Large intestine (tissue), 3 donors: ENCODE results near the gene SLC6A3. TPM values are rescaled to one million over a fixed set of nuclear protein-coding genes. Genes with fewer than 3 reads are reported as not detected.

ENCODE experiments used
- DNase-seq, 2 donors: peaks; one replicate each; pipeline versions ENCODE4 v3.0.0 to v3.0.0-alpha.2; 2013
- H3K27ac ChIP-seq: one replicate; pipeline ENCODE4 v1.5.1; 2013; ENCODE audit warnings: low read length
- H3K27me3 ChIP-seq: 2 replicates; pipeline ENCODE4 v1.6.1; 2013; ENCODE audit warnings: low read length; ENCODE audit not compliant: control insufficient read depth, insufficient read depth
- H3K36me3 ChIP-seq: 2 replicates; pipeline ENCODE4 v1.6.1; 2013; ENCODE audit warnings: low read length; ENCODE audit not compliant: control insufficient read depth, insufficient read depth
- H3K4me1 ChIP-seq: one replicate; pipeline ENCODE4 v1.6.1; 2013; ENCODE audit warnings: low read length; ENCODE audit not compliant: control insufficient read depth, insufficient read depth
- H3K4me3 ChIP-seq: one replicate; pipeline ENCODE4 v1.5.1; 2013; ENCODE audit warnings: low read length
- H3K9me3 ChIP-seq: one replicate; pipeline ENCODE4 v1.6.1; 2013; ENCODE audit warnings: mild to moderate bottlenecking, low read depth, low read length, moderate library complexity; ENCODE audit not compliant: control insufficient read depth
- WGBS: methylation state at CpG from one replicate; pipeline ENCODE4 v1.1.5; 2013; ENCODE audit warnings: low lambda C conversion rate; ENCODE audit not compliant: insufficient coverage; 5-methylcytosine and 5-hydroxymethylcytosine counted together
- polyA plus RNA-seq: library from polyadenylated mRNA; unstranded; fragments of 120-200 nt; gene quantifications from one replicate; pipeline ENCODE4 v1.2.1, GENCODE V29; 2013

Gene SLC6A3
- polyA plus RNA-seq, 1 donor: 0.13 TPM

GRCh38 chr5:1393571-1394501 is 51.4 kb downstream of the SLC6A3 start:
- no peak overlapping the region for H3K27ac ChIP-seq
- no peak for DNase-seq
- no peaks in the 10 kb centered on the region for H3K36me3 ChIP-seq
- WGBS: no CpG with 5 or more reads among the region's 36 CpGs
- no peaks in the 10 kb centered on the region for H3K4me1 ChIP-seq
- H3K9me3 ChIP-seq: peaks cover under 1% of the 10 kb centered on the region
- H3K27me3 ChIP-seq: peaks cover 59% of the 10 kb centered on the region
- no peak overlapping the region for H3K4me3 ChIP-seq

DNA sequence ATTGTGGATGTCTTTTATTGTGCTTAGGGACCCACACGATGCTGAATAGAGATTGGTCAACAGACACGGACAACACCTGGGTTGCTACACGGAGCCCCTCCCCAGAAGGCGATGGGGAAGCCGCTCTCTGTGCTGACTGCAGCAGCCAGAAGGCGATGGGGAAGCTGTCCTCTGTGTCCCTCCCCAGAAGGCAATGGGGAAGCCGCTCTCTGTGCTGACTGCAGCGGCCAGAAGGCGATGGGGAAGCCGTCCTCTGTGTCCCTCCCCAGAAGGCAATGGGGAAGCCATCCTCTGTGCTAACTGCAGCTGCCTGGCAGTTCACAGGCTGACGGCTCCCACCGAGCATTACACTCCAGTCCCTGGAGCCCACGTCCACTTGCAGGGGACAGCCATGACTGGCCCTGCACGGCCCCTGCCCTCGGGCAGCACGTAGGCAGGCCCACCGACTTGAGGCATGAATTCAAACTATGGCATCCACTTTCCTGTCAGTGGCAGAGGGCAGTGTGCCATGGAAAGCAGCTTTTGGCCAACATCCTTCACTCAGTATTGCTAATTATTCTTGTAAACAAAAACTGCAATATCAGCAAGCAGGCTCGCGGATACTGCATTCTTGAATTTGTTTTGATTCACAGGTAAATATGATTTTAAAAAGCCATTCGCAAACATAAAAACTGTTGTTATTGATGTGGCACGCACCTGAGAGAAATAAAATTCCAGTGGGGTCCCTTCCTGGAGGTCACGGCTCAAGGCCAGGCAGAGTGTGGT is 52.3 kb downstream of the SLC6A3 start:
- WGBS: no CpG with 5 or more reads among the region's 22 CpGs
- H3K27ac ChIP-seq: no peak overlapping the region
- no peak for DNase-seq

GRCh38 chr5:1392261-1392660 is 53.0 kb downstream of the SLC6A3 start:
- H3K27me3 ChIP-seq: peaks cover 73% of the 10 kb centered on the region
- no CpG with 5 or more reads among the region's 11 CpGs for WGBS
- peaks cover 5% of the 10 kb centered on the region for H3K9me3 ChIP-seq
- DNase-seq: no peak
- no peaks in the 10 kb centered on the region for H3K4me1 ChIP-seq
- H3K27ac ChIP-seq: no peak overlapping the region
- no peak overlapping the region for H3K4me3 ChIP-seq
- H3K36me3 ChIP-seq: no peaks in the 10 kb centered on the region

More for the DNA sequence above, 52.3 kb downstream of the SLC6A3 start:
- H3K27me3 ChIP-seq: peaks cover 66% of the 10 kb centered on the region
- no peaks in the 10 kb centered on the region for H3K36me3 ChIP-seq
- no peak overlapping the region for H3K4me3 ChIP-seq
- H3K4me1 ChIP-seq: no peaks in the 10 kb centered on the region
- H3K9me3 ChIP-seq: peaks cover 5% of the 10 kb centered on the region

DNA sequence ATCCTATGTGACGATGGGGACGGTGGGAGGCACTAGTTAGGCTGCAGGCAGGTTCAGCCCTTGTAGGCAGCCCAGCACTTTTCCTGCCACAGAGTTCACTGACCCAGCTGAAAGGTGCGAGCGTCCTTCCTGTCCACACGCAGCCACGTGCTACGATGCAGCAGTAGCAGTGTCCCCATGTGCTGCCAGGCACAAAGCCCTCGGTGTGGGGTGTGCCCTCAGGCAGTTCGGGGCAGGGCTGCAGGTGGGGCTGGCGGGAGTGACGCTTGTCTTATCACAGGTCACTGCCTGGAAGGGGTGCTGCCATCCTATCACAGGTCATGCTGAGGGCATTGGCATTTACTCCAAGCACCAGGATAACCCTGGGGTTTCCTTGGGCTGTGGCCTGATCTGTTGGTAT is 53.5 kb downstream of the SLC6A3 start:
- H3K4me3 ChIP-seq: no peak overlapping the region
- H3K27ac ChIP-seq: no peak overlapping the region
- no peaks in the 10 kb centered on the region for H3K4me1 ChIP-seq
- no CpG with 5 or more reads among the region's 11 CpGs for WGBS
- no peaks in the 10 kb centered on the region for H3K36me3 ChIP-seq
- H3K9me3 ChIP-seq: peaks cover 5% of the 10 kb centered on the region
- no peak for DNase-seq
- H3K27me3 ChIP-seq: peaks cover 78% of the 10 kb centered on the region

DNA sequence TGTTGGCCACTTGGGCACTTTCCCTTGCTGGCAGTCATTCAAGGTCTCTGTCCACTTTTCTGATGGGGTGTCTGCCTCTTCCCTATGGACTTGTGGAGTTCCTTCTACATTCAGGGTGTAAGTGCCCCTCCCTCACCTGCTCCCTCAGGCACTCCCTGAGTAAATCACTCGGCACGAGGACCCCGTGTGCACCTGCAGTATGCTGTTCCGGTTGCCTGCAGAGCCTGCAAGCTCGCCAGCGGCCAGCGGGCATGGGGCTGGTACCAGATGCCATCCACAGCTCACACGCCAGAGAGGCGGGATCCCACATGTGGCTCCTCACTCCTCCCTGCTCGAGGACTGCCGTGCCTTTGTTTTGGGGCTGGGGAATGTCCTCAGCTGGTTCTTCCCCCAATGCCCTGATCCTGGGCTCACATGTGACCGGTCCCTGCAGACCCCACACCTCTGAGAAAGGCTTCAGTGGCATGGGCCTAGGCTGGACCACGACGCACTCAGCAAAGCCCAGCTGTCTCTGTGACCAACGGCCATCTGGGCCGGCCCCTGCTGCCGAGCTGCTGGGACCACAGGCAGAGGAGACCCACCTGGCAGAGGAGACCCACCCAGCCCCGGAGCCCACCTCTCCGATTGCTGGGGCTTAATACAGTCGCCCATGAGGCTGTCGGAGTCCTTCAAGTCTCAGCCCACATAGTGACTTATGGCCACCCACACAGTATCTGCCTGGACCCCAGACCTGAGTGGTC is 54.2 kb downstream of the SLC6A3 start:
- WGBS: no CpG with 5 or more reads among the region's 21 CpGs

DNA sequence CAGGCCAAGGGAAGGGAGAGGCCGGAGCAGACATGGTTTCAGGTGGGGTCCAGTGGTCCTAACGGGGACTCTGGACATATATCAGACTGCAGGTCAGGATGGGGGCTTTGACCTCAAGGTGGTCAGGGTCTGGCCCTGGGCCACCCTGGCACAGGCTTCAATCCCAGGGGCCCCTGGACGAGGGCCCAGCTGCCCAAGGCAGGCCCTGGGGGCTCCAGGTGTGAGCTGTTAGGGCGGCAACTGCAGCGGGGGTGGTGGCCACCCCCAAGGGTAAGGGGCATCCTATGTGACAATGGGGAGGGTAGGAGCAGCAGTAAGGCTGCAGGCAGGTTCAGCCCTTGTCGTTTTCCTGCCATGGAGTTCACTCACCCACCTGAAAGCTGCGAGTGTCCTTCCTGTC is 54.9 kb downstream of the SLC6A3 start:
- WGBS: no CpG with 5 or more reads among the region's 7 CpGs
- peaks cover 75% of the 10 kb centered on the region for H3K27me3 ChIP-seq

More for the DNA sequence above, 54.2 kb downstream of the SLC6A3 start:
- no peak overlapping the region for H3K27ac ChIP-seq
- peaks cover 3% of the 10 kb centered on the region for H3K4me1 ChIP-seq
- H3K9me3 ChIP-seq: peaks cover 5% of the 10 kb centered on the region
- no peak overlapping the region for H3K4me3 ChIP-seq
- no peaks in the 10 kb centered on the region for H3K36me3 ChIP-seq
- DNase-seq: no peak
- H3K27me3 ChIP-seq: peaks cover 79% of the 10 kb centered on the region

GRCh38 chr5:1388383-1388967 is 56.8 kb downstream of the SLC6A3 start:
- Histone ChIP-seq H3K4me3 (no peak overlapping the region), H3K27me3 (peaks cover 56% of the 10 kb centered on the region), H3K36me3 (no peaks in the 10 kb centered on the region), H3K9me3 (peaks cover 5% of the 10 kb centered on the region), H3K27ac (no peak overlapping the region), H3K4me1 (peaks cover 10% of the 10 kb centered on the region)
- 93% methylated on average over 4 of the region's 4 CpGs for WGBS
- no peak for DNase-seq

More for the DNA sequence above, 54.9 kb downstream of the SLC6A3 start:
- H3K27ac ChIP-seq: no peak overlapping the region
- H3K9me3 ChIP-seq: peaks cover 5% of the 10 kb centered on the region
- no peaks in the 10 kb centered on the region for H3K36me3 ChIP-seq
- no peak overlapping the region for H3K4me3 ChIP-seq
- no peak for DNase-seq
- peaks cover 6% of the 10 kb centered on the region for H3K4me1 ChIP-seq

DNA sequence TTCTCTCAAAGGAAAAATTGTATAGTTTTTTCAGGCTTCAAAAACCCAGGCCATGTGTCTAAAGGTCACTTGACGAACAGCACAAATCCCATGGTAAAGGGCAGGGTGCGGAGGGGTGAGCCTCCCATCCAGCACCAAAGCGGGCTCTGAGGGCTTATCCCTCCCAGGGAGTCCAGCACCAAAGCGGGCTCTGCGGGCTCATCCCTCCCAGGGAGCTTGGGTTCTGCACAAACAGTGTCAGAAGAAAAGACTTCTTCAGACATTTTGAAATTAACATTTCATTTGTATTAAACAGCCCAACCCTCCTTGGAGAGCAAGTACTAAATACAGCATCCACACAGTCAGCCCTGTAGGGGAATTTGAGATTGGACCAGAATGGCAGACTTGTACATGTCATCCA is 57.4 kb downstream of the SLC6A3 start:
- H3K36me3 ChIP-seq: no peaks in the 10 kb centered on the region
- H3K27ac ChIP-seq: no peak overlapping the region
- H3K9me3 ChIP-seq: peaks cover 5% of the 10 kb centered on the region
- peaks cover 10% of the 10 kb centered on the region for H3K4me1 ChIP-seq
- peaks cover 55% of the 10 kb centered on the region for H3K27me3 ChIP-seq
- no peak overlapping the region for H3K4me3 ChIP-seq
- no peak for DNase-seq
- WGBS: no CpG with 5 or more reads among the region's 5 CpGs

DNA sequence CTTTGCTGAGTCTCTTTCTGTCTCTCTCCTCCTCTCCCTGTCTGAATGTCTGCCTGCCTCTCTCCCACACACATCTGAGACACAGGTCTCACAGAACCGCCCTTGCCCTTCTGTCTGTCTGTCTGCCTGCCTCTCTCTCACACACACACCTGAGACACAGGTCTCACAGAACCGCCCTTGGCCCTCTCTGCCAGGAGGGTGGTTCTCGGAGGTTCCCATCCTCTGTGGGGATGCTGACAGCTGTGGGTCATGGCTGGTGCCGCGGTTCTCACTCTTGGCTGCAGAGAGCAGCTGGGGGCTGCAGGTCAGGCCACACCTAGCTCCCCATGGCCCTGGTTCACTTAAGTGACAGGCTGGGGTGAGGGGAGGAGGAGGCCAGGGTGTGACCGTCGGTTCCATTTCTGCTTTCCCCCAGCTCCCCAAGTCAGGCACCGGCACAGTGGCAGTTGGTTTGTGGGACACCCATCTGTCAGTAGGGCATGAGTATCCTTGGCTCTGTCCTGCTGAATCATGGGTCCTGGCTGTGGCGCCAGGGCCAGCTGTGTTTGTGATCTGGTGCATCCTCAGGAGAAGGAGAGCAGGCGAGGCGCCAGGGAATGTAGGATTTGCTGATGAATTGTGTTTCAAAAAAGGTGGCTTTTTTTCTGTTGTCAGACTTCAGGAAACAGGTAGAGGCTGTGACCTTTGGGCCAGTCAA is 58.0 kb downstream of the SLC6A3 start:
- H3K27ac ChIP-seq: no peak overlapping the region

More for the DNA sequence above, 58.0 kb downstream of the SLC6A3 start:
- Histone ChIP-seq H3K4me1 (peaks cover 10% of the 10 kb centered on the region), H3K27me3 (peaks cover 52% of the 10 kb centered on the region), H3K9me3 (peaks cover 5% of the 10 kb centered on the region), H3K4me3 (no peak overlapping the region), H3K36me3 (no peaks in the 10 kb centered on the region)
- WGBS: no CpG with 5 or more reads among the region's 11 CpGs
- DNase-seq: no peak
